Fibroblast of skin of left quadriceps (primary cell): Measurements from ENCODE around the gene ZNF200.
"Not testable (repeated sequence)": the region's sequence is repeated elsewhere in the genome, so short reads cannot be mapped to it uniquely, and the experiment has no call there.

Experiments used
- DNase-seq, 2 experiments: peaks; one replicate each; pipeline ENCODE4 v3.0.0-alpha.2; 2013; ENCODE audit warnings: low read depth in 2 of 2

The ZNF200 gene, protein sequence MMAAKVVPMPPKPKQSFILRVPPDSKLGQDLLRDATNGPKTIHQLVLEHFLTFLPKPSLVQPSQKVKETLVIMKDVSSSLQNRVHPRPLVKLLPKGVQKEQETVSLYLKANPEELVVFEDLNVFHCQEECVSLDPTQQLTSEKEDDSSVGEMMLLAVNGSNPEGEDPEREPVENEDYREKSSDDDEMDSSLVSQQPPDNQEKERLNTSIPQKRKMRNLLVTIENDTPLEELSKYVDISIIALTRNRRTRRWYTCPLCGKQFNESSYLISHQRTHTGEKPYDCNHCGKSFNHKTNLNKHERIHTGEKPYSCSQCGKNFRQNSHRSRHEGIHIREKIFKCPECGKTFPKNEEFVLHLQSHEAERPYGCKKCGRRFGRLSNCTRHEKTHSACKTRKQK

DNA sequence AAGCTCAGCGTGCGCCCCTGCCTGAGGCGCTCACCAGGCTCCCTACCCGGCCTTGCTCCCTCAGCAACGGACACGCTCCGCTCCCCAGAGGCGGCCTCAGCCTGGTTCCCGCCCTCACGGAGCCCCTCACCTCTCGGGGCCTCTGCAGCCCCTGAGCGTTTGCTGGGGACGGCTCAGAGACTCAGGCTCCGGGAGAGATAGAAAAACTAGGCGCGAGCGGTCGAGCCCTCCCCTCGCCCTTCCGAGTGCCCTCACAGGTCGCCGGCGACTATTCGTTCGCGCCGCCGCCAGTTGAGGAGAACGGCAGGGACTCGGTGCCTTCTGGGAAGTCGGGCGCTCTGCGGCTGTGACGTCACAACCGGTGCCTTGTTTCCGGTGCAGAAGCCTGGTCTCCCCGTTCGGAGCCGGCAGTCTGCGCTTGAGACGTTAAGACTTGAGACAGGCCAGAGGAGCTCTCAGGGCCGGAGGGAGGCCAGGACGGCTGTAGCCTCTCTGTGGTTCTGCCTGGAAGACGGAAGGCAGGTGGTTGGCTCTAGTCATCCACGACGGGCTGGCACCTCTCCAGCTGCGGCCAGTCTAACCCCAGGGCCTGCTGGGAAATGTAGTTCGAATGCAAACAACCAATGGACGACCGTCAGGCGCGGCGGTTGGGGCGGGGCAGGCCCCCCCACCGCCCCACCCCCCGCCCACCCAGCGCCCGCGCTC, at the start of gene ZNF200:
TSS of gene ZNF200 (minus strand) at position 302 of the 705 bp plus-strand sequence. CDS start 1,403 bp downstream, outside the sequence.
- peak; percentile 86 to 88 for DNase-seq

DNA sequence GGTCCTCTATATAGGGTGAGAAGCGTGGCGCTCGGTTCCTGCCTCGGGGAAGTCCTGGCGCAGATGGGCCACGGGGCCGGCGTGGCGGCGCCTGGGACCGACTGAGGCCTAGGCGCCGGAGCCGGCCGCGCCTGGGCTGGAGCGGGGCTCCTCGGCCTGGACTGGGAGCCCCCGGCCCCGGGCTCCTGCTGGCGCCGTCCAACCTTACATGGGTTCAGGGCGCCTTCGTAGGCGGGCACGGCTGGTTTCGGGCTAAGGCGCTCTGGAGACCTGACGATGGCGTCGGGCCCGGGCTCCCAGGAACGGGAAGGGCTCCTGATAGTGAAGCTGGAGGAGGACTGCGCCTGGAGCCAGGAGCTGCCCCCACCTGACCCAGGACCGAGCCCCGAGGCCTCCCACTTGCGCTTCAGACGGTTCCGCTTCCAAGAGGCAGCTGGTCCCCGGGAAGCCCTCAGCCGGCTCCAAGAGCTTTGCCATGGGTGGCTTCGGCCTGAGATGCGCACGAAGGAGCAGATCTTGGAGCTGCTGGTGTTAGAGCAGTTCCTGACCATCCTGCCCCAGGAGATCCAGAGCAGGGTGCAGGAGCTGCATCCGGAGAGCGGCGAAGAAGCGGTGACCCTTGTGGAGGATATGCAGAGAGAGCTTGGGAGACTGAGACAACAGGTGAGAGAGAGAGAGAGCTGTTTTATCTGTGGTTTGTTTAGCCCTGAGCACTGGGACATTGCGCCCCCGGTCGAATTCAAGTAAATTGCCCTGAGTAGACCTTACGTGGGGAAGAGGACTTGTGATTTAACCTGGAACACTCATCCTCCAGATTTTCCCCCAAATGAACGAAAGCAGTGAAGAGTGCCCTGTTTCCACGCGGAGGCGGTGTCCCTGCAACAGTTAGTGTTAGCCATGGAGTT, 48.8 kb upstream of the ZNF200 start:
- no peak for DNase-seq

DNA sequence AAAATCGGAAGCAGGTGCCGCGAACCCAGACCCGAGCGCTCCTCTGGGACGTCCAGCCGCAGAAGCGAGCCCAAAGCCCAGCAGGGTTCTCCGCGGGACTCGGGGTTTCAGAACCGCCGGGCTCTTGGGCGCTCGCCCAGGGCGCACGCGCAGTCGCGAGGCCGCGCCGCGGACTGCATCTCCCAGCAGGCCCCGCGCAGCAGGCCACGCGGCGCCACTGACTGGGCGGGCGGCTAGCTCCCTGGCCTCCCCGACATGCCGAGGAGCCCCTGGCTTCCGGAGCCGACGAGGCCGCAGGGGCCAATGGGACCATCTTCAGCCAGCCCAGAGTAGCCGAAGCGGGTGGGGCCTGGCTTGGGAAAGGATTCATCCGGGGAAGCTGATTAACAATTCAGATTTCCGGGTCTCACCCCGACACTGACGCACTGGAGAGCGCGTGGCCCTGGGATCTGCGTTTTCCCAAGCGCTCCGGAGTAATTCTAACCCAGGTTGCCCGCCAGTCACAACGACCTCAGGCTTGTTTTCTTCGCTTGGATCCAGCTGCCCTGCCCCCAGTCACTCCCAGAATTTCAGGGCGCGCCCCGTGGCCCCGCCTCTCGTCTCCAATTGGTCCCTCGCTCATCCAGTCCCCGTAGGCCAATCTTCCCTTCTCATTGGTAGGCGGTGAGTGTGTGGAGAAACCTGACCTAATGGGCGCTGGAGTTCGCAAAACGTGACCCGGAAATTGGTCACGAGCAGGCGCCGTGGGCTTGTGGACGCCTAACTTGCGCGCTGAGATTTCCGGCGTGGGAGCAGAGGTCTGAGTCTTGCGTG, 48.0 kb upstream of the ZNF200 start, which contains the start of gene ZNF263:
TSS of gene ZNF263 (plus strand) at position 762 of the 813 bp plus-strand sequence. CDS start 328 bp downstream, outside the sequence.
- peak; percentile 97 for DNase-seq

DNA sequence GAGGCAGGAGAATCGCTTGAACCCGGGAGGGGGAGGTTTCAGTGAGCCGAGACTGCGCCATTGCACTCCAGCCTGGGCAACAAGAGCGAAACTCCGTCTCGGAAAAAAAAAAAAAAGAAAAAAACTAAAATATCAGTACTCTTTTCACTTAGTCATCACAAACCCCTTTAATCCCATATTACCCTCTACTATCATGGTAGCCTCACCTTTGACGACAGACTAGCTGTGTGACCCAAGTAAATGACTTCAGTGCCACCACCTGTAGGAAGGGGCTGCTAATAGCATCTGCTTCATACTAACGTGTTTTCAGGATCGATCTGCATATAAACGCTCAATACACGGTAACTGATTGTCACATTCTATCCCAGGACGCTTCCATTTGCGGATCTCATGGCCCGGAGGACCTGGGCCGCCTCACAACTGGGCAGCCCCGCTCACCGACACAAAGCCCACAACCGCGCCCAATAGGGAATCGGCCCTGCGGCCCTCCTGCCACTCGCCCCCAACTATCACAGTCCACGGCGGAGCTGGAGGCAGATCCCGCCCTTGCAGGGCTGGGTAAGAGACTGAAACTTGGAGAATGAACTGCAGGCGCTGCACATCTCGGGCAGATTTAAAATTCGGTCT, 47.3 kb upstream of the ZNF200 start:
- no peak for DNase-seq

DNA sequence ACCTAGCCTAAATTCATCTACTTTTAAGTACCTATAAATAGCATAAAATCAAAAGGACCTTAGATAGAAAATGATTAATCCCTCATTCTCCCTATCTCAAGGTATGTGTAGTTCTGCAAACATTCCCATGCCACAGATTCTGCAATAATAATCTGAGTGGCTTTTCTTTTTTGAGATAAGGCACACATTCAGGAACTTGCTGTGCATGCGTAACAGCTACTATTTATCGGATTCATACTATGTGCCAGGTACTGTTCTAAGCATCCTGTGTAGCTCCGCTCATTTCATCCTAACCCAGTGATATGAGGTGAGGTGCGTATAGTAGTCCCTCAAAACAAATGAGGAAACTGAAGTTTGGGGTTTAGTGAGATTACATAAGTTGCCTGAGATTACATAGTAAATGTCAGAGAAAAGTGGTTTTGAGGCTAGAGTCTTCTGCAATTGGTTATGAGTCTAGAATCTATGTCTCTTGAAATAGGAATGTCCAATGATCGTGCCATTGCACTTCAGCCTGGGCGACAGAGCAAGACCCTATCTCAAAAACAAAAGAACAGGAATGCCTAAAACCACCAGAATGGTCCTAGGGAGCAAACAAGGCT, 46.4 kb upstream of the ZNF200 start:
- no peak for DNase-seq

DNA sequence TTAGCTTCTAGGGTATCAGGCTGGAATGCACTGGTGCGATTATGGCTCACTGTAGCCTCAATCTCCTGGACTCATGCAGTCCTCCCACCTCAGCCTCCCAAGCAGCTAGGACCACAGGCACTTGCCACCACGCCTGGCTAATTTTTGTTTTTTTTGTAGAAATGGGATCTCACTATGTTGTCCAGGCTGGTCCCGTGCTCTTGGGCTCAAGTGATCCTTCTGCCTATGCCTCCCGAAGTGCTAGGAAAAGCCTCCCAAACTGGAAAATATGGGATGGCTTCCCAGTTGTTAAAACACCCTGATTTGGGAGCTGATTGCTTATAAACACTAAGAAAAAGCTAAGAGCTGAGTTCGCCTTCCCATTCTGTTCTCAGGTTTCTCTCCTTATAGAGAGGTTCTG, 41.7 kb upstream of the ZNF200 start:
- DNase-seq = no peak

DNA sequence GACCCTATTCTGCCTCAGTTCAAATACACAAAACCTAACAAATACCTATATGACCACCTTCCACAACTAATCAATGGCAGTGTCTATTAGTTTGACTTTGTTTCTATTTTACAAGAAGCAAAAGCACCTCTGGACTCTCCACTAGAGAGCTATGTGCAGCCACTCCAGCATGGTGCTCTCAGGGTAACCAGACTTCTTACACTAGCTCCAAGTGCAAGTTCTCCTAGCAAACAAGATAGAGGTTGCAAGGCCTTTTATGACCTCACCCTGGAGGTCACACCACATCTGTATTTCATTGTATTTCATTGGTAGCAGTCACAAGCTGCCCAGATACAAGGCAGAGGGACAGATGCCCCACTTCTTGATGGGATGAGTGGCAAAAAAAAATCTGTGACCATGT, 40.0 kb upstream of the ZNF200 start:
- DNase-seq = no peak

DNA sequence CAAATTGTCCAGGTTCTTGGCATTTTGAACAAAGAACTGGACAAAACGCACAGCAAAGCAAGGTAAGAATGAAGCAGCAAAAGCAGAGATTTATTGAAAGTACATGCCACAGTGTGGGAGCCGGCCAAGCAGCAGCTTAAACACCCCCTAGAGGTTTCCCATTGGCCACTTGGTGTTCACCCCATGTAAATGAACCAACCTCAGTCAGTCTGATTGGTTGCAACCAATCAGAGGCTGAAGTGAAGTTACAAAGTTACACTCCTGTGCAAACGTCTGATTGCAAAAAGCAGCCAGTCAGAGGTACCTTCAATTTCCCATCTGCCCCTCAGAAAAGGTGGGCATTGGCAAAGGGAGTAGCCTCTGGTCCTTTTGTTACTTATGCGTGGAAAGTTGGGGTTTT, 39.5 kb upstream of the ZNF200 start:
- no peak for DNase-seq

DNA sequence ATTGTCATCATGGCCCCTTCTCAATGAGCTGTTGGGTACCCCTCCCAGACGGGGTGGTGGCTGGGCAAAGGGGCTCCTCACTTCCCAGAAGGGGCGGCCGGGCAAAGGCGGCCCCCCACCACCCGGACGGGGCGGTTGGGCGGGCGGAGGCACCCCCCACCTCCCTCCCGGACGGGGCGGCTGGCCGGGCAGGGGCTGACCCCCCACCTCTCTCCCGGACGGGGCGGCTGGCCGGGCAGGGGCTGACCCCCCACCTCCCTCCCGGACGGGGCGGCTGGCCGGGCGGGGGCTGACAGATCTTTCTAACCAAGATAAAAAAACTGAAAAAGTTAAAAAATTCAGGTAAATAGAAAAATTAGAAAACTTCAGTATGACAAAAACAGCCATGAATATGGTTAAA, 36.3 kb upstream of the ZNF200 start:
- not testable (repeated sequence) for DNase-seq

DNA sequence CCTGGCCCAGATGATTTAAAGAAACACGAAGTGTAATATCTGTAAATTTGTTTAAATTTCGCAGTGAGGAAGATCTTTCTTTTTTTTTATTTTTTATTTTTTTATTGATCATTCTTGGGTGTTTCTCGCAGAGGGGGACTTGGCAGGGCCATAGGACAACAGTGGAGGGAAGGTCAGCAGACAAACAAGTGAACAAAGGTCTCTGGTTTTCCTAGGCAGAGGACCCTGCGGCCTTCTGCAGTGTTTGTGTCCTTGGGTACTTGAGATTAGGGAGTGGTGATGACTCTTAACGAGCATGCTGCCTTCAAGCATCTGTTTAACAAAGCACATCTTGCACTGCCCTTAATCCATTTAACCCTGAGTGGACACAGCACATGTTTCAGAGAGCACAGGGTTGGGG, 35.8 kb upstream of the ZNF200 start:
- not testable (repeated sequence) for DNase-seq

DNA sequence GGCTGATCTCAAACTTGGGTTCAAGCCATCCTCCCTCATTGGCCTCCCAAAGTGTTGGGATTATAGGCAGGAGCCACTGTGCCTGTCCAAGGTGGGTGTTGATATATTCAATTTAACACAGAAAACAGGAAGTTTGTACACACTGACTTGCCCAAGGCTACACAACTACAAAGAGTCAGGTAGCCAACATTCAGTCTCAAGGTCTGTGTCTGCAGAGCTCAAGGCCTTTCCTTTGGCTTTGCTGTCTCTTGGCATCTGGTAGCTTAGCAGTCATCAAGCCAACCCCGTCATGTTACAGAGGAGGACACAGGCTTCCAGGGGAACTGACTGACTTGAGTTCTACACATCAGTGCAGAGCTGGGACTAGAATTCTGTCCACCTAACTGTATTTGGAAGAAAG, 33.3 kb upstream of the ZNF200 start:
- DNase-seq = no peak

DNA sequence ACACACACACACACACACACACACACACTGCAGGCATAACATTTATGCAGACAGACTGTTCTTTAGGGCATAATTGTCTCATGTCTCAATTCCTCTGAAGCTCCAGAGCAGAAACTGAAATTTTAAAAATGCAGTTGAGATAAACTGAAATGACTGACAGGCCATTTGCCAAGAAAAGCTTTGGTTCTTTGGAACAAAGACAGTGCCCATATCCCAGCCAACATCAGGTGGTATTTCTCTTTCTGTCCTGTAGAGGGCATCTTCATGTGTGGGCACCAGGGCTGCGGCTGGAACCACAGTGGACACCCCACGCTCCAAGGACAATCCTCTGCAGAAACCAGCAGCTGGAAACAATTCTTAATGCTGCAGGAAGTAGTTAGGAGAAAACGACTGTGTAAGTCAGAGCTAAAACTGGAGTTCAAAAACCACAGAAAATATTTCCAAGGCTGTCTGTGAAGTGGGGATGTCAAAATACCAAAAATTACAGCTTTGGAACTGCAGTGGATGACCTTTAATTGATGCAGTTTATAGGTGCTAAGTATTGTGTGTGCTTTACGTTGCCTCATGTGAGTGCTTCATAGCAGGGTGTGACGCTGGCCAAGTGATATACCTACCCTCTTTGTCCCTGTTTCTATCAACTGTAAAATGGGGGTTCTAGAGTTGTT, 32.0 kb upstream of the ZNF200 start:
- peak in 1 of 2 experiments; percentile 5 for DNase-seq

DNA sequence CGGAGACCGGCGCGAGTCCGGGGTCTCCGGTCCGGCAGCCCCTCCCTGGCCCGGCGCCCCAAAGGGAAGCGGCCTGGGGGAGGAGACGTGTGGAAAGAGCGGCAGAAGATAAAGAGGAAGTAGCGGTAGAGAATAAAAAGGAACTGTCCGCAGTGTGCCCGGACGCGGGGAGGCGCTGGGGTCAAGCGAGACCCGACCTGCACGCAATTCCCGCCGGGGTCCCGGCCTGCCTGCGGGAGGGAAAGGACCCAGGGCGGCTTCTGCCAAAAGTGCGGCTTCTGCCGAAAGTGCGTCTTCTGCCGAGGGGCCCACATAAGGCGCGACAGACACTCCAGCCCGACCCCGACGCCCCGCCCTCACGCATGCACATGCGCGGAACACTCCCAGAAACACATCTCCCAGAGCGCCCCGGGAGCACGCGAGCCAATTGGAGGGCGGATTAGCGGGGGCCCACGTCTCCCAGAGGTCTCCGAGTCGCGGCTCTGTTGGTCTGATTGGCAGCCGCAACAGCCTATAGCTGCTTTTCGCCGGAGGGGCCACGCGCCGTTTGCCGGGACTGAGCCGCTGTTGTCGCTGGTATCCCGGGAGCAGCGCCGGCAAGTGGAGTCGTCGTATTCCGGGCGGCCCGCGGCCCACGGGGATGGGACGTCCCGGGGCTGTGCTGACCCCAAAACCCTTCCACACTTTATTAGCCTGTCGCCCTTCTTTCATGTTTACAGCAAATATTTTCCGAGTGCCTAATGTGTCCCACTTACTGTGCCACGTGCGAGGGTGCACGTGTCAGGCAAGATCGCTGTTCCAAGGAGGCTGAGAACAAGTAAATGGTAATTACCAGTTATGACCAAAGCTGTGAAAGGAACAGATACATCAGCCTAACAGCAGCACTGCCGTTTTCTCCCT, 29.4 kb upstream of the ZNF200 start:
- DNase-seq = peak; percentile 98

DNA sequence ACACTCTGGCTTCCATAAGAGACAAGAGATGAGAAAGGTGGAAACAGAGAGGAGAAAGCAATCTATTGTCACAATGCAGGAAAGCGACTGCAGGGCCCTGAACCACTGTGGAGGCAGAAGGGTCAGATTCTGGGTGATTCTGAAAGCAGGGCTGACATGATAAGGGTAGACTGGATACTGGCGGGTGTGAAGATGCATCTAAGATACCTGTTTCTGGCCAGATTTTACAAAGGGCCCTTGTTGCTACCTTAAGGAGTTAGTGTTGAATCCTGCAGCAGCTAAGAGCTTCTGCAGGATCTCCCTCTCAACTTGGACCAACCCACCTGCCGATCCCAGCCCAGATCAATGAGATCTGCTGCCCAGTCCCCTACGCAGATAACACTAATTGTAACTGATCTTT, 27.6 kb upstream of the ZNF200 start:
- no peak for DNase-seq

DNA sequence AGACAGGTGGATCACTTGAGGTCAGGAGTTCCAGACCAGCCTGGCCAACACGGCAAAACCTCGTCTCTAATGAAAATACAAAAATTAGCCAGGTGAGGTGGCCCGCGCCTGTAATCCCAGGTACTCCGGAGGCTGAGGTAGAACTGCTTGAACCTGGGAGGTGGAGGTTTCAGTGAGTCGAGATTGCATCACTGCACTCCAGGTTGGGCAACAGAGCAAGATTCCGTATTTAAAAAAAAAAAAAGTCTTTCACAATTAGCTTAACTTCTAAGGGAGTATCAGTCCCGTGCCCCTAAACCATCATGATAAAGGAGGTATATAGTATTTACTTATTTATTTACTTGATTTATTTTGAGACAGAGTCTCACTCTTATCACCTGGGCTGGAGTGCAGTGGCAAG, 24.9 kb upstream of the ZNF200 start:
- DNase-seq = no peak

DNA sequence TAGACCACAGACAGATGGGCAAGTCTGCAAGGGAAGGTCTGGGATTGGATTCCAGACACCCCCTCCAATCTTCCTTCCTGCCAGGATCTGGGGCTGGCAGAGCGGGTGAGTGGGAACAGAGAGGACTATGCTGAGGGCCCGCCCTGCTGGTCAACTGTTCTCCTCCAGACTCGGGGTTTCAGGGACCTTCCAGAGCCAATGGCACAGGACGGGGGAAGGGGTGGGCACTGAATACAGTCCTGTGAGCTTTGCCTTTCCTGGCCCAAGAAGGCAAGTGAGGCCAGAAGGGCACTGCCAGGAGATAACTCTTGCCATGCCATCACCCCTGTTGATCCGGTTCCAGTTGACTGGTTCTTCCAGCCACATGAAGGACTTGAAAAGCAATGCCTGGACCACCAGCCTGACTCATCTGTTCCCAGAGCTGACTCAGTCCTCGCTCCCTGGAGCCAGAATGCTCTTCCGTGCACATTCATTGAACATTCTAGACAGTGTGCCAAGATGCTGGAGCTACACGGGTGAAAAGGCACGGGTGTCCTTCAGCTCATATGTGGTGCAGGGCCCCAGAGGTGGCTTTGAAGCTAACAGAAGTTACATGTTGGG, 22.0 kb upstream of the ZNF200 start:
- no peak for DNase-seq

DNA sequence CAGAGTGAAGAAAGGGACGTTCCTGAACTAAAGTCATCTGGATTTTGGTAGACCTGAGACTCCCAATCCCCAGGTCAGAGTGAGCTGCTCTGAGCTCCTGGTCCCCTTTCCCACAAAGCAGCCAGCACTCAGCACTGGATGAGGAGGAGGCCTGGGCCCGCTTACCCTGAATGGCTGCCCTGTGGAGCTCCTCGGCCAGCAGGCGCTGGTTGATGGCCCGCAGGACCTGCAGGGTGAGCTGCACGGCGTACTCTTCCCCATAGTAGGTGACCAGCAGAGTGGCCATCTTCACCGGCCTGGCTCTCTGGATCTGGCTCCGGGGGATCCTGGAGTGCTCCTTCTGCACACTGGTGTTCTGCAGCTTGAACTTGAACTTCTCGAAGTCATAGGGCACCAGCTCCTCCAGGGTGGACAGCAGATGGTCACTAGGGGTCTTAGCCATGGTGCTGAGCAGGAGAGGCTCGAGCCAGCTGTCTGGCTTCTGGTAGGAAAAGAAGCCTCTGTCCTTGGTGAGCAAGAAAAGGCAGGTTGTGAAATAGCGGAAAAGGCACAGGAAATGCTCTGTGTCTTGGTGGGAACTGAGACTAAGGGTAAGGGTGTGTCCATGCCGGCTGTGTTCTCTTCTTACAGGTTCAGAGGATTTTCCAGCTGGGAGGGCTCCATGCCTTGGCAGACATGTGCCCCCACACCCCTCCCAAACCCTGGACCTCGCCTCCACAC, 21.3 kb upstream of the ZNF200 start, which contains the start of gene MEFV:
TSS of gene MEFV (minus strand) at position 488 of the 720 bp plus-strand sequence. CDS start at position 442, 46 bp downstream.
- DNase-seq = no peak
